ENCODE data around the gene CAMK2D. TPM values are rescaled to one million over a fixed set of nuclear protein-coding genes. Genes with fewer than 3 reads are reported as not detected.

CAMK2D gene
- total RNA-seq, 1 experiment from 2014 or later = 9.0 TPM

GRCh38 chr4:113618205-113618604 lies 143.3 kb downstream of the CAMK2D start:
- Histone ChIP-seq H3K23me2 (ENCODE audit: insufficient read length, low read depth, low read length, poor library complexity, severe bottlenecking) (no peaks in the 10 kb centered on the region), H3K14ac (ENCODE audit: insufficient read depth, low read length) (no peak overlapping the region), H3K9me3 (ENCODE audit: control insufficient read depth, low read depth, low read length) (no peaks in the 10 kb centered on the region), H2BK15ac (ENCODE audit: low read depth, low read length) (no peak overlapping the region), H4K8ac (replicated peaks; ENCODE audit: insufficient read length, low read depth, low read length) (no peak overlapping the region), H2AFZ (ENCODE audit: low read length) (no peak overlapping the region), H3K23ac (ENCODE audit: insufficient read length, low read depth, low read length) (no peak overlapping the region), H4K91ac (ENCODE audit: insufficient read length, low read depth, low read length) (no peak overlapping the region), H3K4me2 (ENCODE audit: insufficient read depth, insufficient read length, low read length) (no peak overlapping the region), H3K18ac (ENCODE audit: insufficient read length, low read depth, low read length) (no peak overlapping the region), H2BK12ac (ENCODE audit: insufficient read length, low read depth, low read length) (no peak overlapping the region), H2BK5ac (ENCODE audit: insufficient read length, low read length) (no peak overlapping the region), H3K4ac (ENCODE audit: low read depth, low read length) (no peak overlapping the region), H3K27me3 (ENCODE audit: insufficient read depth, low read length) (no peaks in the 10 kb centered on the region), H2AK5ac (ENCODE audit: insufficient read length, low read length) (no peak overlapping the region), H2BK20ac (ENCODE audit: low read depth, low read length, poor library complexity, severe bottlenecking) (no peak overlapping the region), H3K56ac (ENCODE audit: insufficient read length, low read depth, low read length) (no peak overlapping the region), H2BK120ac (ENCODE audit: low read depth, low read length, poor library complexity, severe bottlenecking) (no peak overlapping the region), H3K4me1 (ENCODE audit: insufficient read depth, low read length) (no peaks in the 10 kb centered on the region), H4K20me1 (ENCODE audit: control insufficient read depth, insufficient read depth, insufficient read length) (no peaks in the 10 kb centered on the region), H3T11ph (ENCODE audit: low read length) (no peak overlapping the region), H3K79me1 (ENCODE audit: insufficient read depth, low read depth, low read length, poor library complexity, severe bottlenecking) (no peaks in the 10 kb centered on the region), H4K5ac (ENCODE audit: insufficient read length, low read depth, low read length) (no peak overlapping the region), H3K9ac (ENCODE audit: extremely low read depth, insufficient read length, low read length) (no peak overlapping the region), H3K79me2 (ENCODE audit: insufficient read depth, low read length) (no peaks in the 10 kb centered on the region), H3K27ac (ENCODE audit: insufficient read length, low read depth, low read length) (no peak overlapping the region)
- DNase-seq = no peak
- H3K36me3 Mint-ChIP-seq (ENCODE audit: insufficient read depth in 1 of 3, low read depth in 3 of 3) = no peaks in the 10 kb centered on the region
- no peaks in the 10 kb centered on the region for H3K9me3 Mint-ChIP-seq
- H3K27me3 Mint-ChIP-seq (ENCODE audit: low read depth) = no peaks in the 10 kb centered on the region
- WGBS (ENCODE audit: extremely low coverage, insufficient read length, low lambda C conversion rate) = no CpG with 5 or more reads among the region's 2 CpGs
- no peak overlapping the region for H3K4me3 Mint-ChIP-seq
- no peaks in the 10 kb centered on the region for H3K4me1 Mint-ChIP-seq
- no peak overlapping the region for H3K27ac Mint-ChIP-seq
- no peak for TF ChIP-seq CTCF (conservative IDR thresholded peaks at IDR 0.05)
